ENCODE data around the gene AQP3.

Gene AQP3

DNA sequence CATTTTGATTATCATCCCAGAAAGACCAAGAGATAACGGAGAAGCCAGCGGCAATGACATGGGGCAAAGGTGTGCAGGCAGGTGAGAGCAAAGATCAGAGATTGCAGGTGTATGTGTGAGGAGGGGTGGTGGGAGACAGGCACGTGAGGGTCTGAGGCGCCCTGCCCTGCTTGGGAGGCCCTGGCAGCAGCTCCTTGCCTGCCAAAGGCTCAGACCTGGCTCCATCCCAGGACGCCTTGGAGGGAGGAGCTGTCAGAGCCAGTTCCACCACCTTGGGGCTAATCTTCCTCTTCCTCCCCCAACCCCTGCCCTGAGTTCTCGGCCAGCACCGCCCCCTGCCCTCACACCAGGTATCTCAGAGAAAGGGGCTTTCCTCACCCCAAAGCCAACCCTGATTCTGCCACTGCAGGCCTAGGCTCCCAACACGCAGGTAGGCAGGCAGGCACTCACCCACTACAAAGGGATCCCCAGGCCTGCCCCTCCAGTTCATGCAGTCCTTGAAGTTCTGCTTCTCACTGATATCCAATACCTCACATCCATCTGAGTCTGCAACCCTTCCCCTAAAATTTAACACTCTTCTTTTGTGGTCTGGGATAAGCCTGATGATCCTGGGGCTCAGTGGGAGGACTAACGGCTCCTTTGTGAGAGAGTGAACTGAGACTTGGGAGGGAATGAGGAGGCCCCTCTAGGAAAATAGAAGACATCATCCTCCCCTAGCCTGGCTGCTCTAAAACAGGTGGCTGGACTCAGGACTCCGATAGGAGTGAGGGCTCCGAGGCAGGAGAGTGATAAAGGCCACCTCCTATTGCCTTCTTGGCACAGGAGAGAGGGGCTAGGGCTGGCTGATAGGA lies 1.8 kb downstream of the AQP3 start:
- Histone ChIP-seq H3K4me2 (ENCODE audit: insufficient read depth, low read length, poor library complexity, severe bottlenecking) (no peak overlapping the region), H3K27ac (replicated peaks; ENCODE audit: low read length) (no peak overlapping the region), H3K9me3 (replicated peaks in 1 of 2; ENCODE audit: control insufficient read depth in 2 of 2, insufficient read depth in 1 of 2, low read depth in 1 of 2, low read length in 2 of 2) (peaks cover 0 to 2% of the 10 kb centered on the region in 2 donors), H2BK120ac (ENCODE audit: low read depth, low read length) (no peak overlapping the region), H3K4me1 (ENCODE audit: control insufficient read depth in 2 of 2, insufficient read depth in 1 of 2, low read depth in 1 of 2, low read length in 2 of 2) (peaks cover 10 to 23% of the 10 kb centered on the region in 2 donors), H3K18ac (ENCODE audit: low read length) (no peak overlapping the region), H3K36me3 (replicated peaks in 1 of 2; ENCODE audit: control insufficient read depth in 2 of 2, insufficient read depth in 2 of 2, low read length in 2 of 2) (no peaks in the 10 kb centered on the region), H3K14ac (ENCODE audit: low read length) (no peak overlapping the region), H2BK5ac (ENCODE audit: low read length) (peak overlapping the region; percentile 13), H2BK12ac (ENCODE audit: low read length) (no peak overlapping the region), H3K79me1 (ENCODE audit: low read depth, low read length) (no peaks in the 10 kb centered on the region), H3K9ac (ENCODE audit: low read depth, low read length, poor library complexity) (no peak overlapping the region), H2AK5ac (ENCODE audit: low read depth, low read length) (no peak overlapping the region), H4K8ac (ENCODE audit: low read depth, low read length) (no peak overlapping the region), H3K4me3 (ENCODE audit: low read length in 2 of 2) (peak overlapping the region in 1 of 2 donors; percentile 17), H3K23ac (ENCODE audit: low read depth, low read length, poor library complexity) (no peak overlapping the region), H3K27me3 (ENCODE audit: control insufficient read depth in 3 of 3, insufficient read depth in 3 of 3, low read depth in 1 of 3, low read length in 3 of 3) (peaks cover 0 to 45% (median 21%) of the 10 kb centered on the region in 3 experiments), H4K91ac (ENCODE audit: low read depth, low read length, poor library complexity) (no peak overlapping the region), H3K4ac (ENCODE audit: low read length) (no peak overlapping the region), H2BK15ac (ENCODE audit: low read length) (no peak overlapping the region), H2AFZ (ENCODE audit: low read length) (peak overlapping the region; percentile 5)
- no CpG with 5 or more reads among the region's 11 CpGs for WGBS, 2 donors (ENCODE audit: extremely low coverage in 2 of 2, insufficient read length in 2 of 2, insufficient replicate concordance in 1 of 2)
- DNase-seq (ENCODE audit: low spot score): no peak

DNA sequence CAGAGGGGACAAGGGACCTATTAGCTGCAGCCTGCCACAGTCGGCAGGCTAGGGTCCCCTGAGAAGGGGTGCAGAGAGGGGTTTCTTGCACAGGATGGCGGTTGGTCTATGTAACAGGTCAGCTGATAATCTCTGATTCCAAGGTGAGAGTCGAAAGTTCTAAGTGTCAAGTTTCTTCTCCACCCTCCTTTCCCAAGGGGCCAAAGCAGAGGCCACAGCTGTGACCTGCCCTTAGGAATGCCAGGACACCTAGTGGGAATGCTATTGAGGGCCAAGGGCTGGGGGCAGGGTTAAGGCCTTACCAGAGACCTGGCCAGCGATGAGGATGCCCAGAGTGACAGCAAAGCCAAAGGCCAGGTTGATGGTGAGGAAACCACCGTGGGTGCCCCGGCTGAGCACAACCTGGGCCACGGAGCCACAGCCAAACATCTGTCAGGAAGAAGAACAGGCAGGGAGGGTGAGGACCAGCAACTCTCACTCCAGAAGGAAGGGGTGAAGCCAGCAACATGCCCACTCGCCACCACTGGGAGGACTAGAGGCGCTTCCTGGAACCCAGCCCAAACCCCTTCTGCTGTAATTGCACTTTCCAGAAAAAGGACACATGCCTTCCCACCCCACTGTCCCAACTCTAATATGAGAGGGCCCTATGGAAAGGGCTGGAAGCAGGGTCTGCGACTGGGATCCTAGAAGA lies 3.8 kb downstream of the AQP3 start:
- no peaks in the 10 kb centered on the region for H3K79me1 ChIP-seq (ENCODE audit: low read depth, low read length)
- H3K4me1 ChIP-seq (ENCODE audit: control insufficient read depth in 2 of 2, insufficient read depth in 1 of 2, low read depth in 1 of 2, low read length in 2 of 2): peaks cover 10 to 33% of the 10 kb centered on the region in 2 donors
- H3K27ac ChIP-seq (replicated peaks; ENCODE audit: low read length): no peak overlapping the region
- H3K36me3 ChIP-seq (replicated peaks in 1 of 2; ENCODE audit: control insufficient read depth in 2 of 2, insufficient read depth in 2 of 2, low read length in 2 of 2): no peaks in the 10 kb centered on the region
- H3K14ac ChIP-seq (ENCODE audit: low read length): no peak overlapping the region
- WGBS, 2 donors (ENCODE audit: extremely low coverage in 2 of 2, insufficient read length in 2 of 2, insufficient replicate concordance in 1 of 2): no CpG with 5 or more reads among the region's 10 CpGs
- H3K9ac ChIP-seq (ENCODE audit: low read depth, low read length, poor library complexity): no peak overlapping the region
- no peak overlapping the region for H2BK5ac ChIP-seq (ENCODE audit: low read length)
- H3K27me3 ChIP-seq (ENCODE audit: control insufficient read depth in 3 of 3, insufficient read depth in 3 of 3, low read depth in 1 of 3, low read length in 3 of 3): peaks cover 0 to 60% (median 20%) of the 10 kb centered on the region in 3 experiments
- H2BK12ac ChIP-seq (ENCODE audit: low read length): no peak overlapping the region
- H2AK5ac ChIP-seq (ENCODE audit: low read depth, low read length): peak overlapping the region; percentile 26
- peaks cover 0 to 2% of the 10 kb centered on the region in 2 donors for H3K9me3 ChIP-seq (replicated peaks in 1 of 2; ENCODE audit: control insufficient read depth in 2 of 2, insufficient read depth in 1 of 2, low read depth in 1 of 2, low read length in 2 of 2)
- no peak overlapping the region for H4K91ac ChIP-seq (ENCODE audit: low read depth, low read length, poor library complexity)
- no peak overlapping the region for H4K8ac ChIP-seq (ENCODE audit: low read depth, low read length)
- no peak overlapping the region for H3K4me3 ChIP-seq (ENCODE audit: low read length in 2 of 2)
- H3K4ac ChIP-seq (ENCODE audit: low read length): no peak overlapping the region
- no peak overlapping the region for H2BK15ac ChIP-seq (ENCODE audit: low read length)
- H3K4me2 ChIP-seq (ENCODE audit: insufficient read depth, low read length, poor library complexity, severe bottlenecking): no peak overlapping the region
- DNase-seq (ENCODE audit: low spot score): no peak
- peak overlapping the region; percentile 27 for H3K18ac ChIP-seq (ENCODE audit: low read length)
- H2AFZ ChIP-seq (ENCODE audit: low read length): no peak overlapping the region
- no peak overlapping the region for H2BK120ac ChIP-seq (ENCODE audit: low read depth, low read length)
- no peak overlapping the region for H3K23ac ChIP-seq (ENCODE audit: low read depth, low read length, poor library complexity)

DNA sequence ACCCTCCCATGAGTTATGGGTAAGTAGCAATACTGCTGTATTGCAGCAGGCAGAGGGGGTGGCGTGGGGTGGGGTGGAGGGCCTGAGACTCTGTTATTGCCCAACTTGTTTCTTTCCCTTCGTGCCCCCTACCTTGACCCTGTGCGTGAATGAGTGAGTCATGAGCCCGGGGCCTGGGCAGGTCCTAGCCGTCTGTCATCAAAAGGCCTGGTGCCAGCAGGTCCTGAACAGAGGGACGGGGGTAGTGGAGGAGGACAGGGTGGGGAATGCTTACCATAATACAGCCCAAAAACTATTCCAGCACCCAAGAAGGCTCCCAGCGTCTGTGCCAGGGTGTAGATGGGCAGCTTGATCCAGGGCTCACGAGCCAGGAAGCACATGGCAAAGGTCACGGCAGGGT lies 4.3 kb downstream of the AQP3 start:
- Histone ChIP-seq H3K4me2 (ENCODE audit: insufficient read depth, low read length, poor library complexity, severe bottlenecking) (no peak overlapping the region), H3K4me1 (ENCODE audit: control insufficient read depth in 2 of 2, insufficient read depth in 1 of 2, low read depth in 1 of 2, low read length in 2 of 2) (peaks cover 9 to 33% of the 10 kb centered on the region in 2 donors), H2BK12ac (ENCODE audit: low read length) (no peak overlapping the region), H3K9ac (ENCODE audit: low read depth, low read length, poor library complexity) (no peak overlapping the region), H3K23ac (ENCODE audit: low read depth, low read length, poor library complexity) (no peak overlapping the region), H3K9me3 (replicated peaks in 1 of 2; ENCODE audit: control insufficient read depth in 2 of 2, insufficient read depth in 1 of 2, low read depth in 1 of 2, low read length in 2 of 2) (peaks cover 0 to 1% of the 10 kb centered on the region in 2 donors), H4K91ac (ENCODE audit: low read depth, low read length, poor library complexity) (no peak overlapping the region), H2BK15ac (ENCODE audit: low read length) (no peak overlapping the region), H3K27ac (replicated peaks; ENCODE audit: low read length) (no peak overlapping the region), H4K8ac (ENCODE audit: low read depth, low read length) (no peak overlapping the region), H2BK5ac (ENCODE audit: low read length) (no peak overlapping the region), H2AFZ (ENCODE audit: low read length) (no peak overlapping the region), H3K18ac (ENCODE audit: low read length) (peak overlapping the region; percentile 27), H2BK120ac (ENCODE audit: low read depth, low read length) (no peak overlapping the region), H3K27me3 (ENCODE audit: control insufficient read depth in 3 of 3, insufficient read depth in 3 of 3, low read depth in 1 of 3, low read length in 3 of 3) (peaks cover 0 to 57% (median 15%) of the 10 kb centered on the region in 3 experiments), H3K4ac (ENCODE audit: low read length) (no peak overlapping the region), H3K79me1 (ENCODE audit: low read depth, low read length) (no peaks in the 10 kb centered on the region), H3K36me3 (replicated peaks in 1 of 2; ENCODE audit: control insufficient read depth in 2 of 2, insufficient read depth in 2 of 2, low read length in 2 of 2) (no peaks in the 10 kb centered on the region), H3K4me3 (ENCODE audit: low read length in 2 of 2) (no peak overlapping the region), H2AK5ac (ENCODE audit: low read depth, low read length) (peak overlapping the region; percentile 26), H3K14ac (ENCODE audit: low read length) (no peak overlapping the region)
- no CpG with 5 or more reads among the region's 9 CpGs for WGBS, 2 donors (ENCODE audit: extremely low coverage in 2 of 2, insufficient read length in 2 of 2, insufficient replicate concordance in 1 of 2)
- DNase-seq (ENCODE audit: low spot score): no peak

DNA sequence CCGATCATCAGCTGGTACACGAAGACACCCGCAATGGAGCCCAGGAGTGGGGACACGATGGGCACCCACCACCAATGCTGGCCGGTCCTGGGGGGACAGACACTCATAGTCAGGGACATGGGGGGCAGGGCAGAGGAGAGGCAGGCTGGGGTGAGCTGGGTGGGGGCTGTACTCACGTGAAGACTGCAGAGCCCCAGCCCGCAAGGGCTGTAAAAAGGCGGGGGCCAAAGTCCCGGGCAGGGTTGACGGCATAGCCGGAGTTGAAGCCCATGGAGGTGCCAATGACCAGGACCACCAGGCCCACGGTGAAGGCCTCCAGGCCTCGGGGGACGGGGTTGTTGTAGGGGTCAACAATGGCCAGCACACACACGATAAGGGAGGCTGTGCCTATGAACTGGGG lies 5.3 kb downstream of the AQP3 start:
- Histone ChIP-seq H3K4me1 (ENCODE audit: control insufficient read depth in 2 of 2, insufficient read depth in 1 of 2, low read depth in 1 of 2, low read length in 2 of 2) (peaks cover 5 to 27% of the 10 kb centered on the region in 2 donors), H3K14ac (ENCODE audit: low read length) (no peak overlapping the region), H2AK5ac (ENCODE audit: low read depth, low read length) (no peak overlapping the region), H2AFZ (ENCODE audit: low read length) (no peak overlapping the region), H3K23ac (ENCODE audit: low read depth, low read length, poor library complexity) (peak overlapping the region; percentile 34), H4K8ac (ENCODE audit: low read depth, low read length) (no peak overlapping the region), H3K4me3 (ENCODE audit: low read length in 2 of 2) (no peak overlapping the region), H3K9ac (ENCODE audit: low read depth, low read length, poor library complexity) (no peak overlapping the region), H4K91ac (ENCODE audit: low read depth, low read length, poor library complexity) (no peak overlapping the region), H2BK12ac (ENCODE audit: low read length) (no peak overlapping the region), H3K36me3 (replicated peaks in 1 of 2; ENCODE audit: control insufficient read depth in 2 of 2, insufficient read depth in 2 of 2, low read length in 2 of 2) (no peaks in the 10 kb centered on the region), H3K27me3 (ENCODE audit: control insufficient read depth in 3 of 3, insufficient read depth in 3 of 3, low read depth in 1 of 3, low read length in 3 of 3) (peaks cover 0 to 50% (median 9%) of the 10 kb centered on the region in 3 experiments), H3K27ac (replicated peaks; ENCODE audit: low read length) (no peak overlapping the region), H3K79me1 (ENCODE audit: low read depth, low read length) (no peaks in the 10 kb centered on the region), H3K18ac (ENCODE audit: low read length) (no peak overlapping the region), H3K4ac (ENCODE audit: low read length) (peak overlapping the region; percentile 60), H2BK120ac (ENCODE audit: low read depth, low read length) (no peak overlapping the region), H2BK15ac (ENCODE audit: low read length) (peak overlapping the region; percentile 72), H3K4me2 (ENCODE audit: insufficient read depth, low read length, poor library complexity, severe bottlenecking) (no peak overlapping the region), H2BK5ac (ENCODE audit: low read length) (no peak overlapping the region), H3K9me3 (replicated peaks in 1 of 2; ENCODE audit: control insufficient read depth in 2 of 2, insufficient read depth in 1 of 2, low read depth in 1 of 2, low read length in 2 of 2) (no peaks in the 10 kb centered on the region)
- DNase-seq (ENCODE audit: low spot score): no peak
- no CpG with 5 or more reads among the region's 15 CpGs for WGBS, 2 donors (ENCODE audit: extremely low coverage in 2 of 2, insufficient read length in 2 of 2, insufficient replicate concordance in 1 of 2)

Measured in neuronal stem cell (in vitro differentiated cells).